Measurements from ENCODE around the gene MPZL2.

The MPZL2 gene

DNA sequence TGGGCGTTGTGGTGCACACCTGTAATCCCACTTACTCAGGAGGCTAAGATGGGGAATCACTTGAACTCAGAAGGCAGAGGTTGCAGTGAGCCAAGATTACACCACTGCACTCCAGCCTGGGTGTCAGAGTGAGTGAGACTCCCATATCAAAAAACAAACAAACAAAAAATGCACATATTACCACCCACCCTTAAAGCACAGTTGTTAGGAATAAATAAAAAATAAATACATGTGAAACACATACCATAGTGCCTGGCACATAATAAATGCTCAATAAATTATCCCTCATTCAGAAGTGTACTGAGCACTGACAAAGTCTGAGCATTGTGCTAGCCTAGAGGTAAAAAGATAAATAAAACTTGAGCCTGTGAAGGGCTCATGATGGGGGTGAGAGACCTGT is 30.2 kb downstream of the MPZL2 start:
- no peak for TF ChIP-seq YY1 (IDR thresholded peaks at IDR 0.05; ENCODE audit: insufficient read depth, insufficient read length)
- TF ChIP-seq ZNF274 (IDR thresholded peaks at IDR 0.05; ENCODE audit: low read depth, low read length) = no peak
- TF ChIP-seq SUZ12 (IDR thresholded peaks at IDR 0.05; ENCODE audit: extremely low read depth, insufficient read depth, insufficient read length) = no peak
- H3K4me3 ChIP-seq (ENCODE audit: insufficient read length, low read depth) = no peak overlapping the region
- no peaks in the 10 kb centered on the region for H3K9me3 ChIP-seq (ENCODE audit: insufficient read depth, low read length)
- H3K4me1 ChIP-seq (ENCODE audit: insufficient read depth, insufficient read length) = peaks cover 2% of the 10 kb centered on the region
- no peaks in the 10 kb centered on the region for H3K36me3 ChIP-seq (ENCODE audit: insufficient read depth, insufficient read length, low read length)
- no peak for DNase-seq (ENCODE audit: low read depth, low spot score)
- H3K27me3 ChIP-seq (ENCODE audit: insufficient read depth, insufficient read length) = no peaks in the 10 kb centered on the region
- no peak overlapping the region for H3K9ac ChIP-seq (ENCODE audit: insufficient read length, low read depth)

DNA sequence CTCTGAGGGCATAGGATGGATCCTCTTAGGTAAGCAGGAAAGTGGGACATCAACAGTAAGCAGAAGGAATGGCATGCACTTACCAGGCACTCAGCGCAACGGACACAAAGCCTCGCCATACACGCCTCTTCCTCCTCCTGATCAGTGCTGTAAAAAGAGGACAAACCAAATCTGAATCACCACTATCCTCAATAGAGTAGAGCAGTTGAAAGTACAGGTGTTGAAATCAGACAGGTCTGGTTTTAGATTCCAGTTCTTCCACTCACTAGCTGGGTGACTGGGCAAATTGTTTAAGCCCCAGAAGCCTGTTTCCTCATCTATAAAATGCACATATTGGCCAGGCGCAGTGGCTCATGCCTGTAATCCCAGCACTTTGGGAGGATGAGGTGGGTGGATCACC is 30.7 kb downstream of the MPZL2 start:
- Histone ChIP-seq H3K36me3 (ENCODE audit: insufficient read depth, insufficient read length, low read length) (no peaks in the 10 kb centered on the region), H3K9me3 (ENCODE audit: insufficient read depth, low read length) (no peaks in the 10 kb centered on the region), H3K9ac (ENCODE audit: insufficient read length, low read depth) (no peak overlapping the region), H3K4me3 (ENCODE audit: insufficient read length, low read depth) (no peak overlapping the region), H3K27me3 (ENCODE audit: insufficient read depth, insufficient read length) (no peaks in the 10 kb centered on the region), H3K4me1 (ENCODE audit: insufficient read depth, insufficient read length) (peaks cover 2% of the 10 kb centered on the region)
- no peak for DNase-seq (ENCODE audit: low read depth, low spot score)
- no peak for TF ChIP-seq SUZ12 (IDR thresholded peaks at IDR 0.05; ENCODE audit: extremely low read depth, insufficient read depth, insufficient read length)
- no peak for TF ChIP-seq ZNF274 (IDR thresholded peaks at IDR 0.05; ENCODE audit: low read depth, low read length)
- TF ChIP-seq YY1 (IDR thresholded peaks at IDR 0.05; ENCODE audit: insufficient read depth, insufficient read length) = no peak

- H3K4me3 ChIP-seq (ENCODE audit: insufficient read length, low read depth) = no peak overlapping the region
- H3K27me3 ChIP-seq (ENCODE audit: insufficient read depth, insufficient read length) = no peaks in the 10 kb centered on the region
- TF ChIP-seq ZNF274 (IDR thresholded peaks at IDR 0.05; ENCODE audit: low read depth, low read length) = no peak
- TF ChIP-seq YY1 (IDR thresholded peaks at IDR 0.05; ENCODE audit: insufficient read depth, insufficient read length) = no peak
- no peak for TF ChIP-seq SUZ12 (IDR thresholded peaks at IDR 0.05; ENCODE audit: extremely low read depth, insufficient read depth, insufficient read length)
- H3K4me1 ChIP-seq (ENCODE audit: insufficient read depth, insufficient read length) = peaks cover 2% of the 10 kb centered on the region
- H3K36me3 ChIP-seq (ENCODE audit: insufficient read depth, insufficient read length, low read length) = no peaks in the 10 kb centered on the region
- H3K9me3 ChIP-seq (ENCODE audit: insufficient read depth, low read length) = no peaks in the 10 kb centered on the region
- DNase-seq (ENCODE audit: low read depth, low spot score) = no peak
- H3K9ac ChIP-seq (ENCODE audit: insufficient read length, low read depth) = no peak overlapping the region
Observed at GRCh38 chr11:118232659-118233058, 31.4 kb downstream of the MPZL2 start.

DNA sequence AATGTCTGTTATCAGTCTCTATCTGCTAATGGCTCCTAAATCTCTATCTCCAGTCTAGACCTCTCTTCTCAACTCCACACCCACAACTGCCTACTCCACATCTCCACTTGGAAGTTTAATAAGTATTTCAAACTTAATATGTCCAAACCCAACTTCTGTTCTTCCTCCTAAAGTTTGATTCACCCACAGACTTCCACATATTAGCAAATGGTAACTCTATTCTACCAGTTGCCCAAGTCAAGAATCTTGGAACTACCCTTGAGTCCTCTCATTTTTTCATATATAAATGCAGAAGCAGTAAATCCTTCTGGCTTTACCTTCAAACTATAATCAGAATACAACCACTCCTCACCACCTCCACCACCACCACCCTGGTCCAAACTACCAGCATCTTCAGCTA is 32.6 kb downstream of the MPZL2 start:
- H3K36me3 ChIP-seq (ENCODE audit: insufficient read depth, insufficient read length, low read length) = no peaks in the 10 kb centered on the region
- H3K4me3 ChIP-seq (ENCODE audit: insufficient read length, low read depth) = no peak overlapping the region
- H3K27me3 ChIP-seq (ENCODE audit: insufficient read depth, insufficient read length) = no peaks in the 10 kb centered on the region
- TF ChIP-seq YY1 (IDR thresholded peaks at IDR 0.05; ENCODE audit: insufficient read depth, insufficient read length) (no peak), SUZ12 (IDR thresholded peaks at IDR 0.05; ENCODE audit: extremely low read depth, insufficient read depth, insufficient read length) (no peak), ZNF274 (IDR thresholded peaks at IDR 0.05; ENCODE audit: low read depth, low read length) (no peak)
- H3K9me3 ChIP-seq (ENCODE audit: insufficient read depth, low read length) = no peaks in the 10 kb centered on the region
- H3K9ac ChIP-seq (ENCODE audit: insufficient read length, low read depth) = no peak overlapping the region
- peaks cover 2% of the 10 kb centered on the region for H3K4me1 ChIP-seq (ENCODE audit: insufficient read depth, insufficient read length)
- no peak for DNase-seq (ENCODE audit: low read depth, low spot score)

- Histone ChIP-seq H3K4me1 (ENCODE audit: insufficient read depth, insufficient read length) (peaks cover 2% of the 10 kb centered on the region), H3K4me3 (ENCODE audit: insufficient read length, low read depth) (no peak overlapping the region), H3K9ac (ENCODE audit: insufficient read length, low read depth) (no peak overlapping the region), H3K9me3 (ENCODE audit: insufficient read depth, low read length) (no peaks in the 10 kb centered on the region), H3K27me3 (ENCODE audit: insufficient read depth, insufficient read length) (no peaks in the 10 kb centered on the region), H3K36me3 (ENCODE audit: insufficient read depth, insufficient read length, low read length) (no peaks in the 10 kb centered on the region)
- TF ChIP-seq ZNF274 (IDR thresholded peaks at IDR 0.05; ENCODE audit: low read depth, low read length) = no peak
- TF ChIP-seq YY1 (IDR thresholded peaks at IDR 0.05; ENCODE audit: insufficient read depth, insufficient read length) = no peak
- TF ChIP-seq SUZ12 (IDR thresholded peaks at IDR 0.05; ENCODE audit: extremely low read depth, insufficient read depth, insufficient read length) = no peak
- no peak for DNase-seq (ENCODE audit: low read depth, low spot score)
Observed at GRCh38 chr11:118230088-118230487, 34.0 kb downstream of the MPZL2 start.

DNA sequence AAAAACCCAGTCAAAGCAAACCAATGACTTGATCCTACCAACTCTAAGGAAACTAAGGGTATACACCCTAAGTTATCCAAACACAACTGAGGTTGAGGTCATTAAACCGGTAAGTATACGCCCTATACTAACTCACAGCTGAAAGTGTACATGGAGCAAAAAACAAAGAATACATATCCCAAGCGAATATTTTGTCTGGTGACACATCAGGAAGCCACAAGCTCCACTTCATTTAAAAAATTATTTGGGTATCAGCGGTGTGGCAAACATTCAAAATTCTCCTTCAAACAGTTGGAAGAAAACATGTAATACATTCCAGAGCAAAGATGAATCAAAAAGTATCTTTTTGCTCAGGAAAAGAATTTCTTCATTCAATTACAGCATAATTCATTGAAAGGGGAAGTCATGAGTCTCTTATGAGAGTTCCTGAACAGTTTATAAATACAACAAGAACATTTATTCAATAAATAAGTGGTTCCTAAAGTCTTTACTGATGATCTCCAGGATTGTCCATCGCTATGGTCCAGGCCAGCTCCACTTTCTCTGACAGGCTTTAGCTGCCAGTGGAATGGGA is 34.7 kb downstream of the MPZL2 start:
- Histone ChIP-seq H3K9ac (ENCODE audit: insufficient read length, low read depth) (no peak overlapping the region), H3K4me3 (ENCODE audit: insufficient read length, low read depth) (no peak overlapping the region), H3K36me3 (ENCODE audit: insufficient read depth, insufficient read length, low read length) (no peaks in the 10 kb centered on the region), H3K9me3 (ENCODE audit: insufficient read depth, low read length) (no peaks in the 10 kb centered on the region), H3K27me3 (ENCODE audit: insufficient read depth, insufficient read length) (no peaks in the 10 kb centered on the region), H3K4me1 (ENCODE audit: insufficient read depth, insufficient read length) (peaks cover 2% of the 10 kb centered on the region)
- TF ChIP-seq YY1 (IDR thresholded peaks at IDR 0.05; ENCODE audit: insufficient read depth, insufficient read length) = no peak
- no peak for TF ChIP-seq SUZ12 (IDR thresholded peaks at IDR 0.05; ENCODE audit: extremely low read depth, insufficient read depth, insufficient read length)
- TF ChIP-seq ZNF274 (IDR thresholded peaks at IDR 0.05; ENCODE audit: low read depth, low read length) = no peak
- DNase-seq (ENCODE audit: low read depth, low spot score) = no peak

DNA sequence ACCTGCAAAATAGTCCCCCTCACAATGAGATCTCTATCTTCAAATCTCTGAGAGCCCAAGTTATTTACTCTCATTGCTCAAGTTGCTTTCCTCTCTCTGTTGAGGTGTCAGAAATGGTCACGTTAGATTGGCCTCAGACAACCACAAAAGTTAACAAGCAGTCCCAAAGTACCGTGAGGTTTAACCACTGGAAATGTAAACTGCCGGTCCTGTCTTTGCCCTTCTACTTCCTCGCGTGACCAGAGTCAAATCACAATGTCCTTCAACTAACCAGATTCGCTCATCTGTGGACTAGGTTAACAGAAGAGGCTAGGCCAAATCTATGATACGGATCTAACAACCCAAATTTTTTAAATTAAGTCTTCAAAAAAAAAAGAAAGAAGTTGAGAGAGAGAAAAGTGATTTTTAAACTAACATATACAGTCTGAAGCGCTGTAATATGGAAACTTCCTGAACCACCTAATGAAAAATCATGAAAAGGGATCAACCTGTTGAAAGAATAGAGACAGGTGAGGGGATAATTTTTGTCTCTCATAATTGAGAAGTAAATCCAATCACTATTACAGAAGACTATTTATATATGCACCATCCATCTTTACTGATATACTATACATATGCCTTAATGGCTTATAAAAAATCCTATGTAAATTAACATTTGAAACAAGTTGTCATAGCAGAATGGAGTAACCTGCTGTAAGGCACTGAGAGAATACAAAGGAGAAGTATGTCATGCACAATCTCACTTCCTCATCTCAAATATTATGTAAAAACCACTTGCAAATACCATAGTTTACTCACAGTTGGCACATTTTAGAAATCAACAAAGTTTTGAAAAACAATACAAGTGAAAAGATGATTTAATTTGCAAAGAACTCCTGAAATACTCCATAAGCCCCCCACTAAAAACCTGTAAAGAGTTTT is 36.0 kb downstream of the MPZL2 start:
- Histone ChIP-seq H3K27me3 (ENCODE audit: insufficient read depth, insufficient read length) (no peaks in the 10 kb centered on the region), H3K4me3 (ENCODE audit: insufficient read length, low read depth) (no peak overlapping the region), H3K36me3 (ENCODE audit: insufficient read depth, insufficient read length, low read length) (no peaks in the 10 kb centered on the region), H3K4me1 (ENCODE audit: insufficient read depth, insufficient read length) (peaks cover under 1% of the 10 kb centered on the region), H3K9me3 (ENCODE audit: insufficient read depth, low read length) (no peaks in the 10 kb centered on the region), H3K9ac (ENCODE audit: insufficient read length, low read depth) (no peak overlapping the region)
- DNase-seq (ENCODE audit: low read depth, low spot score) = no peak
- TF ChIP-seq YY1 (IDR thresholded peaks at IDR 0.05; ENCODE audit: insufficient read depth, insufficient read length) (no peak), SUZ12 (IDR thresholded peaks at IDR 0.05; ENCODE audit: extremely low read depth, insufficient read depth, insufficient read length) (no peak), ZNF274 (IDR thresholded peaks at IDR 0.05; ENCODE audit: low read depth, low read length) (no peak)
